ENCODE data around the gene FCN3.
A peak's percentile ranks its signal among the peaks of the same experiment; 100 is the strongest.
"Not testable (repeated sequence)": the region's sequence is repeated elsewhere in the genome, so short reads cannot be mapped to it uniquely, and the experiment has no call there.

The FCN3 gene

GRCh38 chr1:27399251-27400025 is 24.8 kb upstream of the FCN3 start:
- DNase-seq: no peak

GRCh38 chr1:27398405-27399149 is 24.0 kb upstream of the FCN3 start:
- DNase-seq: no peak

GRCh38 chr1:27397749-27398148 is 23.1 kb upstream of the FCN3 start:
- DNase-seq: no peak

- DNase-seq: no peak
Measured at GRCh38 chr1:27397110-27397509, 22.5 kb upstream of the FCN3 start.

- DNase-seq: peak in 43 of 51 donors; percentile 13 to 78 (median 50)
Measured at GRCh38 chr1:27395441-27396195, 21.0 kb upstream of the FCN3 start.

GRCh38 chr1:27394925-27395324 is 20.3 kb upstream of the FCN3 start:
- DNase-seq: no peak

GRCh38 chr1:27394282-27394658 is 19.6 kb upstream of the FCN3 start:
- DNase-seq: no peak

GRCh38 chr1:27393641-27394281 is 19.1 kb upstream of the FCN3 start:
- no peak for DNase-seq

GRCh38 chr1:27392778-27393635 is 18.4 kb upstream of the FCN3 start:
- DNase-seq: peak in 1 of 51 donors; percentile 66

- DNase-seq: peak in 49 of 51 donors; percentile 24 to 92 (median 81)
Measured at GRCh38 chr1:27392096-27392777, 17.6 kb upstream of the FCN3 start, which contains the start of gene GPR3. Gene GPR3 (plus strand): TSS chr1:27392622. CDS start chr1:27393799, 1,177 bp downstream.

- DNase-seq: peak in 34 of 51 donors; percentile 9 to 67 (median 46)
Measured at GRCh38 chr1:27391511-27392095, 17.0 kb upstream of the FCN3 start.

GRCh38 chr1:27388337-27389005 is 13.8 kb upstream of the FCN3 start:
- DNase-seq: peak in 28 of 51 donors; percentile 5 to 50 (median 22)

- DNase-seq: not testable (repeated sequence)
Measured at GRCh38 chr1:27384797-27385196, 10.2 kb upstream of the FCN3 start.

GRCh38 chr1:27383661-27384060 is 9.0 kb upstream of the FCN3 start:
- no peak for DNase-seq

GRCh38 chr1:27383039-27383605 is 8.5 kb upstream of the FCN3 start, which contains the start of gene CD164L2:
Gene CD164L2 (minus strand): TSS chr1:27383333. CDS start chr1:27383239, 94 bp downstream.
- no peak for DNase-seq

GRCh38 chr1:27381969-27382762 is 7.5 kb upstream of the FCN3 start:
- no peak for DNase-seq

All from hypothalamus (tissue), 51 donors.